Type B pancreatic cell (in vitro differentiated cells): Measurements from ENCODE around the gene DNAH14. TPM values are rescaled to one million over a fixed set of nuclear protein-coding genes. Genes with fewer than 3 reads are reported as not detected.

Source experiments
- DNase-seq: peaks from one replicate; pipeline ENCODE4 v3.0.0; 2021; ENCODE audit warnings: mixed read lengths; ENCODE audit not compliant: unreplicated experiment; ENCODE audit errors: extremely low spot score
- H3K27ac Mint-ChIP-seq: 2 replicates; pipeline ENCODE4 v1.8.0; 2021; ENCODE audit warnings: mild to moderate bottlenecking, mixed read lengths
- H3K27me3 Mint-ChIP-seq: 2 replicates; pipeline ENCODE4 v1.8.0; 2021; ENCODE audit warnings: mixed read lengths
- H3K36me3 Mint-ChIP-seq: 2 replicates; pipeline ENCODE4 v1.8.0; 2021; ENCODE audit warnings: mixed read lengths
- H3K4me1 Mint-ChIP-seq: one replicate; pipeline ENCODE4 v1.8.0; 2021; ENCODE audit warnings: mixed read lengths; ENCODE audit not compliant: unreplicated experiment
- H3K4me3 Mint-ChIP-seq: 2 replicates; pipeline ENCODE4 v1.8.0; 2021; ENCODE audit warnings: mild to moderate bottlenecking, mixed read lengths
- H3K9me3 Mint-ChIP-seq: 2 replicates; pipeline ENCODE4 v1.8.0; 2021; ENCODE audit warnings: mixed read lengths
- total RNA-seq: library from RNA; stranded (reverse); gene quantifications from 2 replicates; pipeline ENCODE4 v1.2.1, GENCODE V29; 2021; ENCODE audit warnings: low replicate concordance
- TF ChIP-seq, protein P1 (sequence below): fragments of 200-600 bp; sonication (generic); conservative IDR thresholded peaks from 2 replicates; pipeline ENCODE4 v1.5.0; 2021; ENCODE audit warnings: antibody characterized with exemption, mild to moderate bottlenecking

Gene DNAH14
- total RNA-seq, 1 donor from 2014 or later: 42.1 TPM

DNA sequence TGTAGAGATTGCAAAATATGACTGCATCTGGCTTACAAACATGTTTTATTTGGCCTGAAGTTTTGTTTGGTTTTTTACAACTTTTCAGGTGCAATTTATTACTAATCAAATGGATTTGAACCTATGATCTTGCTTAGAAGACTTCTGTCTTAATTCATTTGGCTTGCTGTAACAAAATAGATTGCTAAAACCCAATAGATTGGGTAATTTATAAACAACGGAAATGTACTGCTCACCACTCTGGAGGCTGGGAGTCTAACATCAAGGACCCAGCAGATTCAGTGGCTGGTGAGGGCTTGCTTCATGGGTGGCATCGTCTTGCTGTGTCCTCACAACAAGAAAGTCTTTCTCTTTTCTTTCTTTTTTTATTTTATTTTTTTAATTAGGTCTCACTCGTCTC is 425.4 kb downstream of the DNAH14 start:
- Mint-ChIP-seq H3K36me3 (peaks cover 3% of the 10 kb centered on the region), H3K4me3 (no peak overlapping the region), H3K27me3 (no peaks in the 10 kb centered on the region), H3K27ac (no peak overlapping the region), H3K4me1 (no peaks in the 10 kb centered on the region), H3K9me3 (no peaks in the 10 kb centered on the region)
- DNase-seq: no peak
- TF ChIP-seq, protein P1, sequence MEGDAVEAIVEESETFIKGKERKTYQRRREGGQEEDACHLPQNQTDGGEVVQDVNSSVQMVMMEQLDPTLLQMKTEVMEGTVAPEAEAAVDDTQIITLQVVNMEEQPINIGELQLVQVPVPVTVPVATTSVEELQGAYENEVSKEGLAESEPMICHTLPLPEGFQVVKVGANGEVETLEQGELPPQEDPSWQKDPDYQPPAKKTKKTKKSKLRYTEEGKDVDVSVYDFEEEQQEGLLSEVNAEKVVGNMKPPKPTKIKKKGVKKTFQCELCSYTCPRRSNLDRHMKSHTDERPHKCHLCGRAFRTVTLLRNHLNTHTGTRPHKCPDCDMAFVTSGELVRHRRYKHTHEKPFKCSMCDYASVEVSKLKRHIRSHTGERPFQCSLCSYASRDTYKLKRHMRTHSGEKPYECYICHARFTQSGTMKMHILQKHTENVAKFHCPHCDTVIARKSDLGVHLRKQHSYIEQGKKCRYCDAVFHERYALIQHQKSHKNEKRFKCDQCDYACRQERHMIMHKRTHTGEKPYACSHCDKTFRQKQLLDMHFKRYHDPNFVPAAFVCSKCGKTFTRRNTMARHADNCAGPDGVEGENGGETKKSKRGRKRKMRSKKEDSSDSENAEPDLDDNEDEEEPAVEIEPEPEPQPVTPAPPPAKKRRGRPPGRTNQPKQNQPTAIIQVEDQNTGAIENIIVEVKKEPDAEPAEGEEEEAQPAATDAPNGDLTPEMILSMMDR: no peak

DNA sequence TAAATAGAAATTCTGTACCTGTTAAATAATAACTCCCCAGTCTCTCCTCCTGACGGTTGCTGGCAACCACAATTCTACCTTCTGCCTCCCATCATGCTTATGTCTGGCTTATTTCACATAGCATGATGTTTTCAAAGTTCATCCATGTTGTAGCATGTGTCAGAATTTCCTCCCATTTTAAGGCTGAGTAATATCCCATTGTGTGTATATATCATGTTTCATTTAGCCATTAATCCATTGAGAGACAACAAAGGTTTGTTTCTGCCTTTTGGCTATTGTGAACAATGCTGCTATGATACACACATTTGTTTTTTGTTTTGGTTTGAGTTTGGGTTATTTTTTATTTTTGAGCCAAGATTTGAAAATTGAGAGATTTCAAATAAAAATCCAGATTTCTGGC is 426.4 kb downstream of the DNAH14 start:
- H3K36me3 Mint-ChIP-seq: peaks cover 3% of the 10 kb centered on the region
- no peaks in the 10 kb centered on the region for H3K4me1 Mint-ChIP-seq
- H3K4me3 Mint-ChIP-seq: no peak overlapping the region
- no peak for DNase-seq
- no peak overlapping the region for H3K27ac Mint-ChIP-seq
- no peaks in the 10 kb centered on the region for H3K9me3 Mint-ChIP-seq
- H3K27me3 Mint-ChIP-seq: no peaks in the 10 kb centered on the region
- TF ChIP-seq, protein P1: no peak

DNA sequence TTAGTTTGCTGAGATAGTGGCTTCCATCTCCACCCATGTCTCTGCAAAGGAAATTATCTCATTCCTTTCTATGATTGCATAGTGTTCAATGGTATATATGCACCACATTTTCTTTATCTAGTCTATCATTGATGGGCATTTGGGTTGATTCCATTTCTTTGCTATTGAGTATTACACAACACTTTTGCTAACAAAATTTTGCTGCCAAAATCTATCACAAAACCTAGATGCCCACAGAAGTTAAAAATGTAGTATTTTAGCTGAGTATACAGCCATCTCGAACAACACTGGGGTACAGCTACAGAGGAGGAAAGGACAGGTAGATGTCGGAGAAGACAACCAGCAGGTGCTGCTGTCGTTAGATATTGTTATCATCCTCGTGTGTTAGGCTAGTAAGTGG is 430.6 kb downstream of the DNAH14 start:
- Mint-ChIP-seq H3K36me3 (peaks cover 3% of the 10 kb centered on the region), H3K4me3 (no peak overlapping the region), H3K4me1 (no peaks in the 10 kb centered on the region), H3K27me3 (no peaks in the 10 kb centered on the region), H3K9me3 (no peaks in the 10 kb centered on the region), H3K27ac (no peak overlapping the region)
- DNase-seq: no peak
- TF ChIP-seq, protein P1: no peak

DNA sequence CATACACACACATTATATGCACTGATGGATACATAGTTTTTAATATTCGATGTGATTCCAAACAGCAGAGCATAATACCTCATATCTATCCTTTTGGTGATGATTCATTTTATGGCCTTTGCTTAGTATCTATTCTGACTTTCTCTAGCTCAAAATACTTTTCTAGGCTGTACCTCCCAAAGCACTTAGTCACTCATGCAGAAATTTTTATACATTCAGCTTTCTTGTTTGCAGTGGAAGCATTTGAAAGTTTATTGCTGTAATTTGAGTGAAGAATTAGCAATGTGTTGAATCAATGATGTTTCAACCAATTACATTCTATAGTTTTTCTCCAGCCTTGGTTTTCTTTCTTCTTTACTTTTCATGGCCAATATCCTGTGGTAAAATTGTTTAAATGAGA is 431.7 kb downstream of the DNAH14 start:
- DNase-seq: no peak
- H3K27ac Mint-ChIP-seq: no peak overlapping the region
- H3K4me1 Mint-ChIP-seq: no peaks in the 10 kb centered on the region
- no peaks in the 10 kb centered on the region for H3K9me3 Mint-ChIP-seq
- no peaks in the 10 kb centered on the region for H3K27me3 Mint-ChIP-seq
- no peak overlapping the region for H3K4me3 Mint-ChIP-seq
- H3K36me3 Mint-ChIP-seq: peaks cover 3% of the 10 kb centered on the region
- TF ChIP-seq, protein P1: no peak

DNA sequence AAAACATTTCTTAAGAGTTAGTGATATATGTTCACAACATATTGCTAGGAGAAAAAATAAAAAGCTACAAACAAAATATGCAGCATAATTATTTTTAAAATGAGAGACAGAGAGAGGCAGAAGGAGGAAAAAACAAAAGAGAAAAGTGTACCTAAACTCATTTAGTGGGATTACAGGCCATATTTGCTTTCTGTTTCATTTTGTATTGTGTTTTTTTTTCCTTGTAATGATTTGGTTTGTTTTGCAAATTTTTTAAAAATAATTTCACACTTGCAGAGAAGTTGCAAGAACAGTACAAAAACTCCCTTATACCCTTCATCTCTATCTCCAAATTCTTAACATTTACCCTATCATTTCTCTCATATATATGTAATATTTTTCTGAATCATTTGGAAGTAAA is 433.3 kb downstream of the DNAH14 start:
- TF ChIP-seq, protein P1: no peak
- Mint-ChIP-seq H3K4me3 (no peak overlapping the region), H3K4me1 (peaks cover 8% of the 10 kb centered on the region)

DNA sequence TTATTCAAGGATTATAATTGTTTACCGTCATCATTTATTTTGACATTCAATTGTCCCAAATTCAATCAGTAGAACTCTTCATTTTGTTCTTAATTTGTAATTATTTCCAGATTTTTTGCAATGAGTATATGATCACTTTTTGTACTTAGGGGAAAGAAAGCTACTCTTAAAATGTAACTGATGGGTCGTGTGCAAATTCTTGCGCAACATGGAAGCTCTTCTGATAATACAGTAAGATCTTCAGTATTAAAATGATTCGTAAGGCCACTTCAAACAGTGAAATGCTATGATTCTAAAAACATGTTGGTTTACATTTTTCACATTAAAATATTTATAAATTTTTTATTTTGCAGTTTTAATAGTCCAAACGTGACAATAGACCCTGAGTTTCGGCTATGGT is 435.0 kb downstream of the DNAH14 start:
- Mint-ChIP-seq H3K4me1 (peaks cover 11% of the 10 kb centered on the region), H3K27me3 (no peaks in the 10 kb centered on the region), H3K9me3 (no peaks in the 10 kb centered on the region), H3K27ac (no peak overlapping the region), H3K4me3 (no peak overlapping the region), H3K36me3 (no peaks in the 10 kb centered on the region)
- TF ChIP-seq, protein P1: no peak
- no peak for DNase-seq

More for the DNA sequence above, 433.3 kb downstream of the DNAH14 start:
- no peak overlapping the region for H3K27ac Mint-ChIP-seq
- H3K27me3 Mint-ChIP-seq: no peaks in the 10 kb centered on the region
- H3K36me3 Mint-ChIP-seq: peaks cover 3% of the 10 kb centered on the region
- no peak for DNase-seq
- no peaks in the 10 kb centered on the region for H3K9me3 Mint-ChIP-seq
